Gastrocnemius medialis (tissue), 4 donors: ENCODE results near the gene PRR23E. TPM values are rescaled to one million over a fixed set of nuclear protein-coding genes. Genes with fewer than 3 reads are reported as not detected.

Experiments used
- ATAC-seq, 2 donors: fragments of 150-250 bp; one replicate each; pipeline ENCODE4 v1.9.1; 2016
- DNase-seq, 2 donors: peaks; one replicate each; pipeline ENCODE4 v3.0.0-alpha.2; 2019
- H3K27ac ChIP-seq, 4 donors: fragments of 200-600 bp; sonication (generic); 1 replicate in 1 of 4; 2 replicates in 3 of 4; pipeline ENCODE4 v1.5.1; 2016 to 2018; ENCODE audit warnings: mild to moderate bottlenecking in 2 of 4, moderate library complexity in 1 of 4
- H3K27me3 ChIP-seq, 3 donors: fragments of 200-600 bp; sonication (generic) in 2 of 3; 1 replicate in 1 of 3; 2 replicates in 2 of 3; pipeline versions ENCODE4 v1.5.1 to v1.6.0; 2016 to 2019; ENCODE audit warnings: mild to moderate bottlenecking in 1 of 3, moderate library complexity in 1 of 3
- H3K36me3 ChIP-seq, 2 donors: fragments of 200-600 bp; sonication (generic) in 1 of 2; one replicate each; pipeline ENCODE4 v1.5.1; 2017 to 2018
- H3K4me1 ChIP-seq, 2 donors: fragments of 200-600 bp; sonication (generic) in 1 of 2; one replicate each; pipeline ENCODE4 v1.5.1; 2016 to 2017; ENCODE audit warnings: mild to moderate bottlenecking in 2 of 2
- H3K4me3 ChIP-seq, 4 donors: fragments of 200-600 bp; sonication (generic) in 3 of 4; 1 replicate in 1 of 4; 2 replicates in 3 of 4; pipeline ENCODE4 v1.5.1; 2016 to 2019; ENCODE audit warnings: mild to moderate bottlenecking in 2 of 4
- H3K9me3 ChIP-seq, 3 donors: fragments of 200-600 bp; sonication (generic) in 2 of 3; 1 replicate in 1 of 3; 2 replicates in 2 of 3; pipeline ENCODE4 v1.5.1; 2016 to 2019
- CTCF ChIP-seq, 5 experiments: fragments of 450-650 bp in 3 of 5; fragments of 200-600 bp in 2 of 5; sonication (generic) in 2 of 5; IDR thresholded peaks in 4 of 5; conservative IDR thresholded peaks in 1 of 5; 1 replicate in 4 of 5; 2 replicates in 1 of 5; pipeline ENCODE4 v1.5.1; 2016 to 2019; ENCODE audit warnings: antibody characterized with exemption in 5 of 5, mild to moderate bottlenecking in 3 of 5, moderate library complexity in 3 of 5
- POLR2A ChIP-seq, 2 donors: fragments of 450-650 bp; IDR thresholded peaks; one replicate each; pipeline ENCODE4 v1.6.1; 2017; ENCODE audit warnings: antibody characterized with exemption in 2 of 2, mild to moderate bottlenecking in 2 of 2, moderate library complexity in 2 of 2
- in situ Hi-C, 4 donors: fragments of 200-750 bp; cut with MboI; loops; one replicate each; pipeline versions ENCODE4 v1.15.0 to v1.8.0; 2017; ENCODE audit warnings: low sequenced_read_pairs in 4 of 4
- intact Hi-C: fragments of 100-400 bp; cut with DNase I; formaldehyde crosslinking; loops from one replicate; pipeline ENCODE4 v1.15.1; 2023; ENCODE audit warnings: low total_unique reads
- total RNA-seq, 4 donors: library from RNA; depleted of rRNA; stranded (reverse); fragments of >200 nt; gene quantifications; one replicate each; pipeline versions ENCODE4 v1.1.0 to v1.2.3, GENCODE V29; 2016

The PRR23E gene
- total RNA-seq, 4 donors from 2014 or later: not detected

GRCh38 chr3:127216415-127217261, 23.7 kb downstream of the PRR23E start:
- no peaks in the 10 kb centered on the region for H3K9me3 ChIP-seq
- H3K4me1 ChIP-seq: no peaks in the 10 kb centered on the region
- ATAC-seq (no peak), DNase-seq (no peak)
- peaks cover 7 to 18% (median 12%) of the 10 kb centered on the region in 3 donors for H3K27me3 ChIP-seq
- no peak overlapping the region for H3K4me3 ChIP-seq
- TF ChIP-seq POLR2A (IDR thresholded peaks at IDR 0.05): no peak
- no peak for TF ChIP-seq CTCF (IDR thresholded peaks at IDR 0.05 in 4 of 5, conservative IDR thresholded peaks at IDR 0.05 in 1 of 5)
- in situ Hi-C loops (no loop called here), intact Hi-C loops (no loop called here)
- no peaks in the 10 kb centered on the region for H3K36me3 ChIP-seq
- H3K27ac ChIP-seq: no peak overlapping the region

GRCh38 chr3:127217596-127218453, 24.9 kb downstream of the PRR23E start:
- in situ Hi-C loops: no loop called here
- ATAC-seq: peak; percentile 93 to 94

GRCh38 chr3:127218454-127218922, 25.6 kb downstream of the PRR23E start:
- Histone ChIP-seq H3K4me1 (no peaks in the 10 kb centered on the region), H3K9me3 (no peaks in the 10 kb centered on the region), H3K27ac (no peak overlapping the region), H3K4me3 (no peak overlapping the region), H3K27me3 (peaks cover 7 to 22% (median 15%) of the 10 kb centered on the region in 3 donors), H3K36me3 (no peaks in the 10 kb centered on the region)
- in situ Hi-C loops (no loop called here), intact Hi-C loops (no loop called here)
- no peak for TF ChIP-seq CTCF (IDR thresholded peaks at IDR 0.05 in 4 of 5, conservative IDR thresholded peaks at IDR 0.05 in 1 of 5)
- TF ChIP-seq POLR2A (IDR thresholded peaks at IDR 0.05): no peak
- DNase-seq: no peak
- no peak for ATAC-seq

More at GRCh38 chr3:127217596-127218453, 24.9 kb downstream of the PRR23E start:
- Histone ChIP-seq H3K36me3 (no peaks in the 10 kb centered on the region), H3K27ac (peak overlapping the region in 1 of 4 donors; percentile 45), H3K27me3 (peaks cover 7 to 22% (median 15%) of the 10 kb centered on the region in 3 donors), H3K9me3 (no peaks in the 10 kb centered on the region), H3K4me3 (no peak overlapping the region), H3K4me1 (no peaks in the 10 kb centered on the region)
- peak in 1 of 2 donors; percentile 58 for DNase-seq
- no peak for TF ChIP-seq POLR2A (IDR thresholded peaks at IDR 0.05)
- TF ChIP-seq CTCF (IDR thresholded peaks at IDR 0.05 in 4 of 5, conservative IDR thresholded peaks at IDR 0.05 in 1 of 5): no peak
- intact Hi-C loops: no loop called here

- H3K4me3 ChIP-seq: no peak overlapping the region
- in situ Hi-C loops: no loop called here
- no peak overlapping the region for H3K27ac ChIP-seq
- H3K9me3 ChIP-seq: no peaks in the 10 kb centered on the region
- TF ChIP-seq POLR2A (IDR thresholded peaks at IDR 0.05) (no peak), CTCF (IDR thresholded peaks at IDR 0.05 in 4 of 5, conservative IDR thresholded peaks at IDR 0.05 in 1 of 5) (no peak)
- no peaks in the 10 kb centered on the region for H3K4me1 ChIP-seq
- H3K27me3 ChIP-seq: peaks cover 7 to 18% (median 15%) of the 10 kb centered on the region in 3 donors
- no peaks in the 10 kb centered on the region for H3K36me3 ChIP-seq
- DNase-seq (no peak), ATAC-seq (peak in 1 of 2 donors; percentile 23)
- intact Hi-C loops: no loop called here
These were observed 27.6 kb downstream of the PRR23E start for GRCh38 chr3:127220497-127220896.
